Body of pancreas (tissue), 4 donors: Measurements from ENCODE around the gene COX19.
"Not testable (repeated sequence)": the region's sequence is repeated elsewhere in the genome, so short reads cannot be mapped to it uniquely, and the experiment has no call there.

Source experiments
- POLR2A ChIP-seq, 3 donors: fragments of 450-650 bp; IDR thresholded peaks; one replicate each; pipeline ENCODE4 v1.6.1; 2016; ENCODE audit warnings: antibody characterized with exemption in 3 of 3, mild to moderate bottlenecking in 2 of 3
- TF ChIP-seq, protein P1 (sequence below), 7 experiments: fragments of 450-650 bp in 4 of 7; fragments of 200-600 bp in 3 of 7; sonication (generic) in 3 of 7; IDR thresholded peaks; one replicate each; pipeline ENCODE4 v1.5.1; 2016 to 2019; ENCODE audit warnings: antibody characterized with exemption in 7 of 7

DNA sequence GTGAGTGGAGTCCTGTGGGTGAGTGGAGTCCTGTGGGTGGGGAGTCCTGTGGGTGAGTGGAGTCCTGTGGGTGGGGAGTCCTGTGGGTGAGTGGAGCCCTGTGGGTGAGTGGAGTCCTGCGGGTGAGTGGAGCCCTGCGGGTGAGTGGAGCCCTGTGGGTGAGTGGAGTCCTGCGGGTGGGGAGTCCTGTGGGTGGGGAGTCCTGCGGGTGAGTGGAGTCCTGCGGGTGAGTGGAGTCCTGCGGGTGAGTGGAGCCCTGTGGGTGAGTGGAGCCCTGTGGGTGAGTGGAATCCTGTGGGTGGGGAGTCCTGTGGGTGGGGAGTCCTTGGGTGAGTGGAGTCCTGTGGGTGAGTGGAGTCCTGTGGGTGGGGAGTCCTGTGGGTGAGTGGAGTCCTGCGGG, 27.1 kb upstream of the COX19 start:
- TF ChIP-seq, protein P1, sequence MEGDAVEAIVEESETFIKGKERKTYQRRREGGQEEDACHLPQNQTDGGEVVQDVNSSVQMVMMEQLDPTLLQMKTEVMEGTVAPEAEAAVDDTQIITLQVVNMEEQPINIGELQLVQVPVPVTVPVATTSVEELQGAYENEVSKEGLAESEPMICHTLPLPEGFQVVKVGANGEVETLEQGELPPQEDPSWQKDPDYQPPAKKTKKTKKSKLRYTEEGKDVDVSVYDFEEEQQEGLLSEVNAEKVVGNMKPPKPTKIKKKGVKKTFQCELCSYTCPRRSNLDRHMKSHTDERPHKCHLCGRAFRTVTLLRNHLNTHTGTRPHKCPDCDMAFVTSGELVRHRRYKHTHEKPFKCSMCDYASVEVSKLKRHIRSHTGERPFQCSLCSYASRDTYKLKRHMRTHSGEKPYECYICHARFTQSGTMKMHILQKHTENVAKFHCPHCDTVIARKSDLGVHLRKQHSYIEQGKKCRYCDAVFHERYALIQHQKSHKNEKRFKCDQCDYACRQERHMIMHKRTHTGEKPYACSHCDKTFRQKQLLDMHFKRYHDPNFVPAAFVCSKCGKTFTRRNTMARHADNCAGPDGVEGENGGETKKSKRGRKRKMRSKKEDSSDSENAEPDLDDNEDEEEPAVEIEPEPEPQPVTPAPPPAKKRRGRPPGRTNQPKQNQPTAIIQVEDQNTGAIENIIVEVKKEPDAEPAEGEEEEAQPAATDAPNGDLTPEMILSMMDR (IDR thresholded peaks at IDR 0.05), result not testable (repeated sequence)
- TF ChIP-seq POLR2A (IDR thresholded peaks at IDR 0.05), result not testable (repeated sequence)
